Measurements from ENCODE around the gene LHFPL3.

LHFPL3 gene

GRCh38 chr7:104299323-104299722 is 29.1 kb upstream of the LHFPL3 start:
- Histone ChIP-seq H3F3A (ENCODE audit: insufficient read depth, low read length) (no peaks in the 10 kb centered on the region), H3K36me3 (replicated peaks; ENCODE audit: insufficient read depth, low read length) (no peaks in the 10 kb centered on the region), H3K27me3 (replicated peaks; ENCODE audit: insufficient read depth, low read length) (no peaks in the 10 kb centered on the region), H3K9me3 (replicated peaks; ENCODE audit: insufficient read depth, low read length) (no peaks in the 10 kb centered on the region), H3K4me2 (ENCODE audit: low read depth, low read length) (no peak overlapping the region), H3K79me2 (ENCODE audit: low read length) (no peaks in the 10 kb centered on the region), H4K20me1 (ENCODE audit: insufficient read depth, low read length) (no peaks in the 10 kb centered on the region), H3K9ac (ENCODE audit: low read length) (no peak overlapping the region), H3K9me2 (replicated peaks; ENCODE audit: insufficient read depth, low read length) (no peaks in the 10 kb centered on the region), H3K4me3 (ENCODE audit: low read length) (no peak overlapping the region), H3K27ac (ENCODE audit: low read length) (no peak overlapping the region), H3K4me1 (ENCODE audit: low read length) (no peaks in the 10 kb centered on the region), H2AFZ (ENCODE audit: low read length) (no peak overlapping the region)
- no peak for DNase-seq
- no peak for TF ChIP-seq EZH2phosphoT487 (IDR thresholded peaks at IDR 0.05; ENCODE audit: low read length)
- no peak for TF ChIP-seq CTCF (IDR thresholded peaks at IDR 0.05; ENCODE audit: low read length)
- TF ChIP-seq EZH2 (optimal IDR thresholded peaks at IDR 0.05; ENCODE audit: low read depth, low read length): no peak

- H3F3A ChIP-seq (ENCODE audit: insufficient read depth, low read length): no peaks in the 10 kb centered on the region
- DNase-seq: no peak
Observed at GRCh38 chr7:104299777-104300176, 28.6 kb upstream of the LHFPL3 start.

GRCh38 chr7:104306793-104307192 is 21.6 kb upstream of the LHFPL3 start:
- Histone ChIP-seq H3K36me3 (replicated peaks; ENCODE audit: insufficient read depth, low read length) (no peaks in the 10 kb centered on the region), H2AFZ (ENCODE audit: low read length) (no peak overlapping the region), H3K4me1 (ENCODE audit: low read length) (no peaks in the 10 kb centered on the region), H3K27me3 (replicated peaks; ENCODE audit: insufficient read depth, low read length) (no peaks in the 10 kb centered on the region), H3K4me2 (ENCODE audit: low read depth, low read length) (no peak overlapping the region), H3K27ac (ENCODE audit: low read length) (no peak overlapping the region), H3K9me3 (replicated peaks; ENCODE audit: insufficient read depth, low read length) (no peaks in the 10 kb centered on the region), H3K9me2 (replicated peaks; ENCODE audit: insufficient read depth, low read length) (no peaks in the 10 kb centered on the region), H3F3A (ENCODE audit: insufficient read depth, low read length) (no peaks in the 10 kb centered on the region), H3K4me3 (ENCODE audit: low read length) (no peak overlapping the region), H3K79me2 (ENCODE audit: low read length) (no peaks in the 10 kb centered on the region), H4K20me1 (ENCODE audit: insufficient read depth, low read length) (no peaks in the 10 kb centered on the region), H3K9ac (ENCODE audit: low read length) (no peak overlapping the region)
- no peak for TF ChIP-seq CTCF (IDR thresholded peaks at IDR 0.05; ENCODE audit: low read length)
- no peak for TF ChIP-seq EZH2phosphoT487 (IDR thresholded peaks at IDR 0.05; ENCODE audit: low read length)
- TF ChIP-seq EZH2 (optimal IDR thresholded peaks at IDR 0.05; ENCODE audit: low read depth, low read length): no peak
- DNase-seq: no peak

More at GRCh38 chr7:104299777-104300176, 28.6 kb upstream of the LHFPL3 start:
- H2AFZ ChIP-seq (ENCODE audit: low read length): no peak overlapping the region
- no peaks in the 10 kb centered on the region for H3K79me2 ChIP-seq (ENCODE audit: low read length)
- H3K9me3 ChIP-seq (replicated peaks; ENCODE audit: insufficient read depth, low read length): no peaks in the 10 kb centered on the region
- H3K4me1 ChIP-seq (ENCODE audit: low read length): no peaks in the 10 kb centered on the region
- no peaks in the 10 kb centered on the region for H3K9me2 ChIP-seq (replicated peaks; ENCODE audit: insufficient read depth, low read length)
- H3K4me2 ChIP-seq (ENCODE audit: low read depth, low read length): no peak overlapping the region
- TF ChIP-seq EZH2 (optimal IDR thresholded peaks at IDR 0.05; ENCODE audit: low read depth, low read length): no peak
- H4K20me1 ChIP-seq (ENCODE audit: insufficient read depth, low read length): no peaks in the 10 kb centered on the region
- no peaks in the 10 kb centered on the region for H3K36me3 ChIP-seq (replicated peaks; ENCODE audit: insufficient read depth, low read length)
- no peak overlapping the region for H3K9ac ChIP-seq (ENCODE audit: low read length)
- H3K27ac ChIP-seq (ENCODE audit: low read length): no peak overlapping the region
- H3K4me3 ChIP-seq (ENCODE audit: low read length): no peak overlapping the region
- no peaks in the 10 kb centered on the region for H3K27me3 ChIP-seq (replicated peaks; ENCODE audit: insufficient read depth, low read length)

GRCh38 chr7:104317948-104318629 is 10.3 kb upstream of the LHFPL3 start:
- TF ChIP-seq EZH2phosphoT487 (IDR thresholded peaks at IDR 0.05; ENCODE audit: low read length) (no peak), CTCF (IDR thresholded peaks at IDR 0.05; ENCODE audit: low read length) (no peak), EZH2 (optimal IDR thresholded peaks at IDR 0.05; ENCODE audit: low read depth, low read length) (no peak)
- H3K9ac ChIP-seq (ENCODE audit: low read length): no peak overlapping the region
- no peaks in the 10 kb centered on the region for H3K27me3 ChIP-seq (replicated peaks; ENCODE audit: insufficient read depth, low read length)
- H3K27ac ChIP-seq (ENCODE audit: low read length): no peak overlapping the region
- H3K4me1 ChIP-seq (ENCODE audit: low read length): no peaks in the 10 kb centered on the region
- H3F3A ChIP-seq (ENCODE audit: insufficient read depth, low read length): no peaks in the 10 kb centered on the region
- H3K9me3 ChIP-seq (replicated peaks; ENCODE audit: insufficient read depth, low read length): no peaks in the 10 kb centered on the region
- no peaks in the 10 kb centered on the region for H3K79me2 ChIP-seq (ENCODE audit: low read length)
- no peak for DNase-seq
- H3K4me3 ChIP-seq (ENCODE audit: low read length): no peak overlapping the region
- H3K4me2 ChIP-seq (ENCODE audit: low read depth, low read length): no peak overlapping the region
- H2AFZ ChIP-seq (ENCODE audit: low read length): no peak overlapping the region
- no peaks in the 10 kb centered on the region for H4K20me1 ChIP-seq (ENCODE audit: insufficient read depth, low read length)
- H3K36me3 ChIP-seq (replicated peaks; ENCODE audit: insufficient read depth, low read length): no peaks in the 10 kb centered on the region
- no peaks in the 10 kb centered on the region for H3K9me2 ChIP-seq (replicated peaks; ENCODE audit: insufficient read depth, low read length)
